ENCODE measurements around the gene TK2.
"Not testable (repeated sequence)": the region's sequence is repeated elsewhere in the genome, so short reads cannot be mapped to it uniquely, and the experiment has no call there.

TK2 gene

DNA sequence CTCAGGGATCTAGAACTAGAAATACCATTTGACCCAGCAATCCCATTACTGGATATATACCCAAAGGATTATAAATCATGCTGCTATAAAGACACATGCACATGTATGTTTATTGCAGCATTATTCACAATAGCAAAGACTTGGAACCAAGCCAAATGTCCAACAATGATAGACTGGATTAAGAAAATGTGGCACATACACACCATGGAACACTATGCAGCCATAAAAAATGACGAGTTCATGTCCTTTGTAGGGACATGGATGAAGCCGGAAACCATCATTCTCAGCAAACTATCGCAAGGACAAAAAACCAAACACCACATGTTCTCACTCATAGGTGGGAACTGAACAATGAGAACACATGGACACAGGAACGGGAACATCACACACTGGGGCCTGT is 48.4 kb downstream of the TK2 start:
- not testable (repeated sequence) for DNase-seq

DNA sequence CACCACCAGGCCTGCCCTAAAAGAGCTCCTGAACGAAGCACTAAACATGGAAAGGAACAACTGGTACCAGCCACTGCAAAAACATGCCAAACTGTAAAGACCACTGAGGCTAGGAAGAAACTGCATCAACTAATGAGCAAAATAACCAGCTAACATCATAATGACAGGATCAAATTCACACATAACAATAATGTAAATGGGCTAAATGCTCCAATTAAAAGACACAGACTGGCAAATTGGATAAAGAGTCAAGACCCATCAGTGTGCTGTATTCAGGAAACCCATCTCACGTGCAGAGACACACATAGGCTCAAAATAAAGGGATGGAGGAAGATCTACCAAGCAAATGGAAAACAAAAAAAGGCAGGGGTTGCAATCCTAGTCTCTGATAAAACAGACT is 52.0 kb downstream of the TK2 start:
- not testable (repeated sequence) for DNase-seq

GRCh38 chr16:66496226-66496625 is 53.7 kb downstream of the TK2 start:
- not testable (repeated sequence) for DNase-seq

DNA sequence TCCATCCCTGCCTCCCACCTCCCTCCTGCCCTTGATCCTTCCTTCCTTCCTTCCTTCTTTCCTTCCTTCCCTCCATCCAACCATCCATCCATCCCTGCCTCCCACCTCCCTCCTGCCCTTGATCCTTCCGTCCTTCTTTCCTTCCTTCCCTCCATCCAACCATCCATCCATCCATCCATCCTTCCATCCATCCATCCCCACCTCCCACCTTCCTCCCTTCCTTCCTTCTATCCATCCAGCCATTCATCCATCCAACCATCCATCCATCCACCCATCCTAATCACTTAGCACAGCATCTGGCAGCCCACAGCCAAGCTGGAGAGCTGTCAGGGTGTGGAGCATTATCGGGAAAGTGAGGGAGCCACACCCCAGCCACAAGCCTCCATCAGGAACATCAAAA is 54.5 kb downstream of the TK2 start:
- no peak for DNase-seq

DNA sequence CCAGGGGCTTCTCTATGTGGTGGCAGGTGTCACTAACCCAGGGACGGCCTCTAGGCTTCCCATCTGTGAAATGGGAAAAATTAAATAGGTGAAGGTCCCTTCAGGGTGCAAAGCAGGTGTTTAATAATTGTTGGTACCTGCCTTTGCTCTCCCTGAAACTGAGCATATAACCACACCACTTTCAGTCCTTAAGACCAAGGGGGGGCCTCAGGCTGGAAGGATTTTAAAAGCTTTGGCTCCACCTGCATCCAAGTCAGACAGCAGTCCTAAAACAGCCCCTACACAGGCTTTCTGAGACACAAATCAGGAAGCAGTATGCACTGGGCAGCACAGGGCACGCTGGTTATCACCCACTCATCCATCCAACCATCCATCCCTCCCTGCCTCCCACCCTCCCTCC is 55.0 kb downstream of the TK2 start:
- no peak for DNase-seq

DNA sequence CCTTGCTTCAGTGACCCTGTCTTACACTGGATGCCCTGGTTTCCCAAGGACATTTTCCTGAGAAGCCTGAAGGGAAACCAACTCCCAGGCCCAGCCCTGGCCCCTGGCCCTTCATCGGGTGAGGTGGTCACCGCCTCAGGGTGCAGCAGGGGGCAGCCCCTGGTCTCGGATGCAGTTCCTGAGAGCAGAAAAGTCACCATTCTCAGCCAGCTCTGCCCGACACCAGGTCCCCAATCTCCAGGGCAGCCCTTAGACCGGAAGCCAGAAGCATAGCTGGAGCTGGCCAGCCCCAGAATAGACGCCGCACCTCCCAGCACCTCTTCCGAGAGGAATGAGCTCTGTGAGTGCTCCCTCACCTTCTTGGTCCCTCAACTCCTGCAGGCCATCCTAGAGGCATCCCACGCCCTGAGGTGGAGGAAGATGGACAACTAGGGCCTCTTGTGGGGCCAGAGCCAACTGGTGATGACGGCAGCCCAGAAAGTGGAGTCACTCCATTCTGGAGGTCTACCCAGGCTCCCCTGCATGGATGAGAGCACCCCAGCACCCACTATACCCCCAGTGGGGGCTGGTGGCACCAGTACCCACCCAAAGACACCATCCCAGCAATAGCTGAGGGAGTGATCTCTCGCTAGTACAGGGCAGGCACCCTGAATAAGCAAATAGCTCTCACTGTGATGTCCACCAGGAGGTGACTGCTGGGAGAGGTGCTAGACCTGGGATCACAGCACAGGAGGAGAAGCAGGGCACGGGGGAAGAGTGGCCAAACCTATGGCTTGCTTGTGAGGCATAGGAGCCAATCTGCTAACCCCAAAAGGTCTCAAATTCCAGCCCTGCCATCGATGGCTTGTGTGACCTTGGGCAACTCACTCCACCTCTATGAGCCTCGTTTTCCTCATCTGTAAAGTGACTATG is 56.2 kb downstream of the TK2 start:
- DNase-seq, result no peak

- DNase-seq, result no peak
Observed at GRCh38 chr16:66491716-66492064, 58.2 kb downstream of the TK2 start.

DNA sequence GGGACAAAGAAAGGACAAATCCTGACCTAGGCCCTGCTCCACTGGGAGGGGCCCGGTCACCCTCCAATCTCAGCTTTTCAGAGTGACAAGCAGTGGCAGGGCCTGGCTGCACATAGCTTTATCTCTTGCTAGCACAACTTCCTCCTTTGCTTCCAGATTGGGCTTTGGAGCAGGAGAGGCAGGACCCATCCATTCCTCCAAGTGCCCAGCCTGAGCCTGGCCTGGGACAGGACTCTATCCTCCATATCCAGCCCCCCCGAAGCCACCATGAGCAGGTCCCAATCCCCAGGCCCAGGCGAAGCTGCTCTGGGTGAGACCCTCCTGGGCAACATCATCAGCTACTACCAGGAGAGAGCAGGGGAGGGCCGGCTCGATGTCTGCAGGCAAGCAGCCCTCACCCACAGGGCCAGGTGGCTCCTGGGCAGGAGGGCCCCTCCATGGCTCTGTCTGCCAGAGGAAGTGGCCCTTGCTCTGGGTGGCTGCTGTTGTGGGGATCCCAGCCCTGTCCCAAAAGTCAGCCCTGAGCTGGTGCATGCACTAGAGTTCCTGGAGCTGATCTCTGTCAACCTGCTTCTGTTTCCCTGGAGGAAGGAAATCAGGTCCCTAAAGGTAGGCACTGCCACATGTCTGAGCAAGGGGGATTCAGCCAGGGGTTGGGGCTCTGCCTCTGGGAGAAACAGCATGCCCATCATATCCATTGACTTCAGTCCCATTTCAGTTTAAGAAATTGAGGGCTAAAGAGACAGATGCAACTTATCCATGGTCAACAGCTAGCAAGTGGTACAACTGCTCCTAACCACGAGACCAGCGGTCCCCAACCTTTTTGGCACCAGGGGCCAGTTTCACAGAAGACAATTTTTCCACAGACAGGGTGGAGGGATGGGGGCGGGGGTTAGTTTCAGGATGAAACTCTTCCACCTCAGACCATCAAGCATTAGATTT is 58.9 kb downstream of the TK2 start:
- no peak for DNase-seq

- DNase-seq, result no peak
Observed at GRCh38 chr16:66489818-66490217, 60.1 kb downstream of the TK2 start.

- no peak for DNase-seq
Observed at GRCh38 chr16:66489385-66489784, 60.5 kb downstream of the TK2 start.

DNA sequence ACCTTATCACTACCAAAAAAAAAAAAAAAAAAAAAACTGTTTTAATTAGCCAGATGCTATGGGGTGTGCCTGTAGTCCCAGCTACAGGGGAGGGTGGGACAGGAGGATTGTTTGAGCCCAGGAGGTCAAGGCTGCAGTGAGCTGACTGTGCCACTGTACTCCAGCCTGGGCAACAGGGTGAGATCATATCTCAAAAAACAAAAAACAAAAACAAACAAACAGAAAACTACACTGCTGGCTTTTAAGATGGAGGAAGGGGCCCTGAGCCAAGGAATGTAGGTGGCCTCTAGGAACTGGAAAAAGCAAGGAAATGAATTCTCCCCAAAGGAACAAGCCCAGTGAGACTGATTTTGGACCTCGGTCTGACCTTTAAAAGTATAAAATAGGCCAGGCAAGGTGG is 61.4 kb downstream of the TK2 start:
- no peak for DNase-seq

DNA sequence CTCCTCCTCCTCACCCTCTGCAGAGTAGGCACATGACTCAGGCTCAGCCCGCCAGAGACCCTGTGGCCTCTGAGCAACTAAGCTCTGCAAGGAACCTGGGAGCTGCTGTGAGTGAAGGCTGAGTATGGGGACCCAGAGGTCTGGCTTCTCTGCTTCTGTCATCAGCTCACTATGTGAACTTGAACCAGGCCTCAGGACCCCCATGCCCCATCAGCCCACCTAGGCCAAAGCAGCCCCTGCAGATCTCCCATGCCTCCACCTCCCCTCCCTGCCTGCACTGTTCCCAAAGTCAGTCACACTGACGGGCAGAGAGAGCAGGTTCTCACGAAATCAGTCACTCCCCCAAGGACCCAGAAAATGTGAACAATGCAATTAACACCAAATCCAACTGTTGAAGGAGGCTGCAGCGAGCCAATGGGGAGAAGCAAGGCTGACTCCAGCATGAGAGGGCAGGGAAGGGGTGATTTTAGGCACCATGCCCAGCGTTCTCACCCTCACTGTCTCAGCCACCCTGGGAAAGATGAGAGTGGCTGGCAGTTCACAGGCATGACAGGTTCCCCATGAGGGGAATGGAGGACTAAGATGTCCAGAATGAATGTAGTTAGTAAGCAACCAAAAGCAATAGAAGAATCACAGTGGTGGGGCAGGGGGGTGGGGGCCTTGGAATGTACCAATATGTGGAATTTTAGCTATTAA is 62.2 kb downstream of the TK2 start:
- DNase-seq, result no peak

- DNase-seq, result peak; percentile 51
Observed at GRCh38 chr16:66486773-66487579, 62.9 kb downstream of the TK2 start.

DNA sequence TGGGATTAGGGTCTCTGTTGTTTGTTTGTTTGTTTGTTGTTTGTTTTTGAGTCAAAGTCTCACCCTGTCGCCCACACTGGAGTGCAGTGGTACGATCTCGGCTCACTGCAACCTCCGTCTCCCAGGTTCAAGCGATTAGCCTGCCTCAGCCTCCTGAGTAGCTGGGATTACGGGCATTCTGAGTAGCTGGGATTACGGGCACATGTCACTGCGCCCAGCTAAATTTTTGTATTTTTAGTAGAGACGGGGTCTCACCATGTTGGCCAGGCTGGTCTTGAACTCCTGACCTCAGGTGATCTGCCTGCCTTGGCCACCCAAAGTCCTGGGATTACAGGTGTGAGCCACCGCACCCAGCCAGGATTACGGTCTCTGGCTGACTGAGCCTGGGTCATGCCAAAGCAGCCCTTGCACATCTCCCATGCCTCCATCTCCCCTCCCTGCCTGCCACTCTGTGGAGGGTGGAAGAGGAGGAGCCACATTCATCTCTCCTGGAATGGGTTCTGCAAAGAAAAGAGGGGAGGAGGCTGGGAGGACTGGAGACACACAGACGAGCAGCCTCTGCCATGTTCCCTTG is 63.6 kb downstream of the TK2 start:
- DNase-seq, result no peak

DNA sequence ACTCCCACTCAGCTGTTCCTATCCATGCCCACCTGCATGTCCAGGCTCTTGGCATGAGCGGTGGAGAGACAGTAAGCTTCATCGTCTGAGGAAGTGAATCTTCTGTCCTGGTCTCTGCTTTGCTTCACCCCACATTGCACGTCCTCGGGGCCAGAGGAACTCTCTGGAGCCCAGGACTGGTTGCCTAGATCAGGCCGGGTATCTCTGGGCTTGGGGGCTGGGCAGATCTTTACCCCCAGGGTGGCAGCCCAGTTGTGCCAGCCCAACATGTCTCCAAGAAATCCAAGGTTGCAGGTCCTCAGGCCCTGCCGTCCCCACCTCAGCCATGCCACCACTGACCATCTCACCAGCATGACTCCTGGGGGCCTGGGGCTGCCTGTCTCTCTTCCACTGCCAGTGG is 64.5 kb downstream of the TK2 start:
- no peak for DNase-seq

DNA sequence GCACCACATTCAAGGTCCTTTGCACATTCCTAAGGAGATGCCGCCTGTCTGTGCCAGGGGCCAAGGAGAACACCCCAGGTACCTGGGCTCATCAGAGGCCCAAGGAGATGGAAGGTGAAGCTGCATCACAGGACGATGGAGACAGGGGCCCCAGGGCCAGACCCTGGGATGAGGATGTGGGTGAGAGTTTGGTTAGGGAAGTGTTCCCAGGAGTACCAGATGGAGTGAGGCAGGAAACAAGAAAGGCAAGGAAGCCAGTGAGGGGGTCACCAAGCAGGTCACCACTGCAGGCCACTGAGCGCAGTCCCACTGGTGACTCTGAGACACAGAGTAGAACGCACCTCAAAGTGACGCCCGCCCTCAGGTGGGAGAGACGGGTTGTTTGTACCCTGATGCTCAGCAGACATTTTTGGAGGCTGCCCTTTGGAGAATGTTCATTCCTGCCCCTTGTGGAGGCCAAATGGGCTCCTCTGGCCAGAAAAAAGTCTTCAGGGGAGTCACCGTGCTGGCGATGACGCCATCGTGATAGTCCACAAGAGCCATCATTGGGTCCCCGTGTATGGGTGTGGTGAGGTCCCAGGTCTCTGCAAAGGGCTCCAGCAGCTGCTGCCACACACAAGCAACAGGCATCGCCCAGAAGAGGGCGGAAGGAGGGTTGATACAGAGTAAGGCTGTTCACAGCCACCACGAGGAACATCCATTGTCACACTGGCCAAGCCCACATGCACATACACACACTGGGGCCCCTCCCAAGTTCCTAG is 65.3 kb downstream of the TK2 start:
- no peak for DNase-seq

- DNase-seq, result peak; percentile 48
Observed at GRCh38 chr16:66483689-66484452, 66.1 kb downstream of the TK2 start.

GRCh38 chr16:66481943-66482390 is 68.0 kb downstream of the TK2 start:
- no peak for DNase-seq

DNA sequence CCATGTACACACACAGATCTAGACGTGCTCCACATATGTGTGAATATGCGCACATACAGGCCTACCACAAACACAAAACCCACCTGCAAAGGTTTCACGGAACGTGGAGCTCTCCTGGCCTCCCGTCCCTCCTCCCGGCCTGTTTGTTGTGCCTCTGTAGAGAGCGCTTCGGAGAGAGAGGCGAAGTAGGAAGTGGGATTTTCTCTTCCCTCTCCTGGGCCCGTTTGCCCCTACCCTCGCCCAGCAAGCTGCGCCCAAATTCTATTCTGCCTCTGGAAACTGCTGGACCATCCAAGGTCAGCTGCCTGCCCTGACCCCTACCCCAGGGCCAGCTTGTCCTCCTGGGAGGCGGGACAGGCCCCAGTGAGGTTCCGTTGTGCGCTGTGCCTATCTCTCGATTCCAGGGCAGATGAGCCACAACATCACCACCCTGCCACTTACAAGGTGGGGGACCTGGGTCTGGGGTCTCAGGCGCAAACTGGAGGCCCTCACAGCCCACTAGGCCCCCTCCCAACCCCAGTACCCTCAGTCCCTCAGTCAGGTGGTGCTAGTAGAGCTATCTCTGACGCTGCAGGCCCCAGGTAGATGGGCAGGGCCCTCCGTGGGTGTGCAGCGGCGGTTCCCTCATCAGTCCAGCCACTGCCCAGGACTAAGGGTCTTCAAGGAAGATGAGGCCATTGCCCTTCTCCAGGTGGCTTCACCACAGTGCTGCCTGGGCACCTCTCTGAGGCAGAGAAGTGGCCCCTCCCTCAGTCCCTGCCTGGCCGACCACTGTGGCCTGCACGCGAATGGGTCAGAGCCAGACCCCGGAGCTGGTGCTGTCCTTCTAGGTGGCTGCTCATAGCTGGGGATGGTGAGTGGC is 68.6 kb downstream of the TK2 start:
- no peak for DNase-seq
